ENCODE data around the gene TAS1R1.

DNA sequence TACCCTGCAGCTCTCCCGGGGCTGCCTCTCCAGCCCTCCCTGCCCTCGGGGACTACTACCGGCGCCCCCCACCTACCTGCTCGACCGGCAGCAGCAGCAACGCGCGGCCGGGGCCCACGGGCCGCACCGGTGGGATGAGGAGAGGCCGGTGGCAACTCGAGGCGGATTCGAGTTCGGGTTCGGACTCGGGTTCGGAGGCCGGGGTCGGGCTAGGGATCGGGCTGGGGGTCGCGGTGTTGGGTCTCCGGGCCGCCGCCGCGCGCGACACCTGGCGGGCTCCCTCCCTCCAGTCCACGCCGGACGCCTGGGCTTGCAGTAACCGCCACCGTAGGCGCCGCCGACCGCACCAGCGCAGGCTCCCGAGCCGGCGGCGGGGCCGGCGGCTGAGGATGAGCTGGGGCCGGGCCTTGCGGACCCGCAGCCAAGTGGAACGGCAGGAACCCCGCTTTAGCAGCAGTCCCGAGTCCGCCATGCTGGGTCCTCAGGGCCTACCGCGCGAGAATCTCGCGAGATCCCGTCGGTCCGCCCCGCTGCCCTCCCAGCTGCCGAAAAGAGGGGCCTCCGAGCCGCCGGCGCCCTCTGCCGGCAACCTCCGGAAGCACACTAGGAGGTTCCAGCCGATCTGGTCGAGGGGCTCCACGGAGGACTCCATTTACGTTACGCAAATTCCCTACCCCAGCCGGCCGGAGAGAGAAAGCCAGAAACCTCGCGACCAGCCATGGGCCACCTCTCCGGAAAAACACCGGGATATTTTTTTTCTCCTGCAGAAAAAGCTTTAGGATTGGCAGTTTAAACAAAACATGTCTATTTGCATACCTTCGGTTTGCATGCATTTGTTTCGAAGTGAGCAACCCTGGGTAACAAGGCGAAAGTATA lies 838 bp upstream of the TAS1R1 start, which contains the start of gene NOL9:
- TF ChIP-seq EZH2 (IDR thresholded peaks at IDR 0.05; ENCODE audit: low read depth, unreplicated experiment) (no peak), CREB1 (CRISPR knock-in tag; IDR thresholded peaks at IDR 0.05; ENCODE audit: low read depth) (peak; percentile 65), POLR2AphosphoS5 (IDR thresholded peaks at IDR 0.05; ENCODE audit: low read depth) (peak; percentile 78), EZH2phosphoT487 (IDR thresholded peaks at IDR 0.05; ENCODE audit: unreplicated experiment) (no peak), NANOG (IDR thresholded peaks at IDR 0.05; ENCODE audit: borderline replicate concordance) (no peak), ETS1 (IDR thresholded peaks at IDR 0.05) (peak; percentile 40; the same call in 1 of the 2 replicates), ZNF114 (CRISPR knock-in tag; IDR thresholded peaks at IDR 0.05) (no peak)
- TF ChIP-seq, protein P1, sequence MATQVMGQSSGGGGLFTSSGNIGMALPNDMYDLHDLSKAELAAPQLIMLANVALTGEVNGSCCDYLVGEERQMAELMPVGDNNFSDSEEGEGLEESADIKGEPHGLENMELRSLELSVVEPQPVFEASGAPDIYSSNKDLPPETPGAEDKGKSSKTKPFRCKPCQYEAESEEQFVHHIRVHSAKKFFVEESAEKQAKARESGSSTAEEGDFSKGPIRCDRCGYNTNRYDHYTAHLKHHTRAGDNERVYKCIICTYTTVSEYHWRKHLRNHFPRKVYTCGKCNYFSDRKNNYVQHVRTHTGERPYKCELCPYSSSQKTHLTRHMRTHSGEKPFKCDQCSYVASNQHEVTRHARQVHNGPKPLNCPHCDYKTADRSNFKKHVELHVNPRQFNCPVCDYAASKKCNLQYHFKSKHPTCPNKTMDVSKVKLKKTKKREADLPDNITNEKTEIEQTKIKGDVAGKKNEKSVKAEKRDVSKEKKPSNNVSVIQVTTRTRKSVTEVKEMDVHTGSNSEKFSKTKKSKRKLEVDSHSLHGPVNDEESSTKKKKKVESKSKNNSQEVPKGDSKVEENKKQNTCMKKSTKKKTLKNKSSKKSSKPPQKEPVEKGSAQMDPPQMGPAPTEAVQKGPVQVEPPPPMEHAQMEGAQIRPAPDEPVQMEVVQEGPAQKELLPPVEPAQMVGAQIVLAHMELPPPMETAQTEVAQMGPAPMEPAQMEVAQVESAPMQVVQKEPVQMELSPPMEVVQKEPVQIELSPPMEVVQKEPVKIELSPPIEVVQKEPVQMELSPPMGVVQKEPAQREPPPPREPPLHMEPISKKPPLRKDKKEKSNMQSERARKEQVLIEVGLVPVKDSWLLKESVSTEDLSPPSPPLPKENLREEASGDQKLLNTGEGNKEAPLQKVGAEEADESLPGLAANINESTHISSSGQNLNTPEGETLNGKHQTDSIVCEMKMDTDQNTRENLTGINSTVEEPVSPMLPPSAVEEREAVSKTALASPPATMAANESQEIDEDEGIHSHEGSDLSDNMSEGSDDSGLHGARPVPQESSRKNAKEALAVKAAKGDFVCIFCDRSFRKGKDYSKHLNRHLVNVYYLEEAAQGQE (IDR thresholded peaks at IDR 0.05; ENCODE audit: unreplicated experiment): no peak
- TF ChIP-seq, protein P2, sequence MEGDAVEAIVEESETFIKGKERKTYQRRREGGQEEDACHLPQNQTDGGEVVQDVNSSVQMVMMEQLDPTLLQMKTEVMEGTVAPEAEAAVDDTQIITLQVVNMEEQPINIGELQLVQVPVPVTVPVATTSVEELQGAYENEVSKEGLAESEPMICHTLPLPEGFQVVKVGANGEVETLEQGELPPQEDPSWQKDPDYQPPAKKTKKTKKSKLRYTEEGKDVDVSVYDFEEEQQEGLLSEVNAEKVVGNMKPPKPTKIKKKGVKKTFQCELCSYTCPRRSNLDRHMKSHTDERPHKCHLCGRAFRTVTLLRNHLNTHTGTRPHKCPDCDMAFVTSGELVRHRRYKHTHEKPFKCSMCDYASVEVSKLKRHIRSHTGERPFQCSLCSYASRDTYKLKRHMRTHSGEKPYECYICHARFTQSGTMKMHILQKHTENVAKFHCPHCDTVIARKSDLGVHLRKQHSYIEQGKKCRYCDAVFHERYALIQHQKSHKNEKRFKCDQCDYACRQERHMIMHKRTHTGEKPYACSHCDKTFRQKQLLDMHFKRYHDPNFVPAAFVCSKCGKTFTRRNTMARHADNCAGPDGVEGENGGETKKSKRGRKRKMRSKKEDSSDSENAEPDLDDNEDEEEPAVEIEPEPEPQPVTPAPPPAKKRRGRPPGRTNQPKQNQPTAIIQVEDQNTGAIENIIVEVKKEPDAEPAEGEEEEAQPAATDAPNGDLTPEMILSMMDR (conservative IDR thresholded peaks at IDR 0.05; ENCODE audit: low read depth in 2 of 2): peak; percentile 76 to 88
